Activated CD4-positive, alpha-beta T cell treated with anti-CD3 and anti-CD28 coated beads for 48 hours (primary cell): ENCODE results near the gene TAT.
"Not testable (repeated sequence)": the region's sequence is repeated elsewhere in the genome, so short reads cannot be mapped to it uniquely, and the experiment has no call there.

Experiments used
- DNase-seq: peaks from one replicate; pipeline ENCODE4 v3.0.0-alpha.2; 2020

TAT gene

DNA sequence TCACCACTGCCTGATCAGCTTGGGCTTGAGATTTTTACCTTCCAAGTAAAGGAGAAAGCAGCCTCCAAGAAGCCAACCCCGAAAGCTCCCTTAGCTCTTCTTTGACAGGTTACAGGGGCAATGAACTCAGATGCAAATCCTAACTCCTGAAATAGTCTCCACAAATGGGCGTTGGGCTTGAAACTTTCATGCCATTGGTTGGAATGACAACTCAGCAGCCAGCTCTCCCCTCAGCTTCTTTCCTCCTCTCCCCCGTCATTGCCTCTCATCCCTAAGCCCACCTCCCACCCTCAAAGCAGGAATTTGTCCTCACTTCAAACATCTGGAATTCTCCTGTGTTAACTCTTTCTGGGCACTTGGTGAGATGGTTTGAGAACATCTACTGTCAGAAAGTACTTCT is at the start of gene TAT:
TAT (minus strand) TSS at position 122 of the 400 bp plus-strand sequence. CDS start 677 bp downstream, outside the sequence.
- no peak for DNase-seq

DNA sequence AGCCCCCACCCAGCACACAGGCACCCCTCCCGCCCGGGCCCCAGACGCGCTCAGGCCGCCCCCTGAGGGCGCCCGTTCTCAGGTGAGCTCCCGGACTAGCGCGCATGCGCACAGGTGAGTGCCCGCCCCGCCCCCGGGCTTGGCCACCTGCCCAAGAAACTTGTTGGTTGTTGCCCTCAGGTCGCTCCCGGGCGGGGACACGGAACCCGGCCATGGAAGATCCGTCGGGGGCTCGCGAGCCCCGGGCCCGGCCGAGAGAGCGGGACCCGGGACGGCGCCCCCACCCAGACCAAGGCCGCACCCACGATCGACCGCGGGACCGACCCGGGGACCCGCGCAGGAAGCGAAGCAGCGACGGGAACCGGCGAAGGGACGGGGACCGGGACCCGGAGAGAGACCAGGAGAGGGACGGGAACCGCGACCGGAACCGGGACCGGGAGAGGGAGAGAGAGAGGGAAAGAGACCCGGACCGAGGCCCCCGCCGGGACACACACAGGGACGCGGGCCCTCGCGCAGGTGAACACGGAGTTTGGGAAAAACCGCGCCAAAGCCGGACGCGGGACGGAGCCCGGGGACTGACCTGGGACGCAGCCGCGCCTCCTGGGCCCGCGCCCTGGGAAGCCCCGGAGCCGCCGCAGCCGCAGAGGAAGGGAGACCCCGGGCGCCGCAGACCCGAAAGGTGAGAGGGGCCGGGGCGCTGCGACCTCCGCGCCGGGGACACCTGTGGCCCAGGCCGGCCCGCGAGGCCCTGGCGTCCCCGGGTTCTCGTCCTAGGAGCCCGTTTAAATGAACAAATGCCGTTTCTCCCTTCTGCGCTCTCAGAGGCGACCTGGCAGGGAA is 49.3 kb upstream of the TAT start, which contains the start of gene MARVELD3:
MARVELD3 (plus strand) TSS at position 167 of the 840 bp plus-strand sequence; CDS start at position 213, 46 bp downstream.
- peak; percentile 38 for DNase-seq

DNA sequence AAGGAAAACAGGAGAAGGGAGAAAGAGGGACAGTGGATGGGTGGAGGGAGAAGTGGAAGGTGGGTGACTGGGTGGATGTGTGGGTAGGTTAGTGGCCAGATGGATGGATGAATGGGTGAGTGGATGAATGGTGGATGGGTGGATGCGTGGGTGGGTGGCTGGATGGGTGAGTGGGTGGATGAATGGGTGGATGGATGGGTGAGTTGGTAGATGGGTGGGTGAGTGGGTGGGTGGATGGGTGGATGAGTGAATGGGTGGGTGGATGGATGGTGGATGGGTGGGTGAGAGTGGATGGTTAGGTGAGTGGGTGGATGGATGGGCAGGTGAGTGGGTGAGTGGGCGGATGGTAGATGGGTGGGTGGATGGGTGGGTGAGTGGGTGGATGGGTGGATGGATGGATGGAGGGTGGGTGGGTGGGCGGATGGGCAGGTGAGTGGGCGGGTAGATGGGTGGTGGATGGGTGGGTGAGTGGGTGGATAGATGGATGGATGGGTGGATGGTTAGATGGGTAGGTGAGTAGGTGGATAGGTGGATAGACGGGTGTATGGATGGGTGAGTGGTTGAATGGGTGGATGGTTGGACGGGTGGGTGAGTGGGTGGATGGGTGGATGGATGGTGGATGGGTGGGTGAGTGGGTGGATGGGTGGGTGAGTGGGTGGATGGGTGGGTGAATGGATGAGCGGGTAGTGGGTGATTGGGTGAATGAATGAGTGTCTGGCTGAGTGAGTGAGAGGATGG is 48.4 kb upstream of the TAT start:
- no peak for DNase-seq

DNA sequence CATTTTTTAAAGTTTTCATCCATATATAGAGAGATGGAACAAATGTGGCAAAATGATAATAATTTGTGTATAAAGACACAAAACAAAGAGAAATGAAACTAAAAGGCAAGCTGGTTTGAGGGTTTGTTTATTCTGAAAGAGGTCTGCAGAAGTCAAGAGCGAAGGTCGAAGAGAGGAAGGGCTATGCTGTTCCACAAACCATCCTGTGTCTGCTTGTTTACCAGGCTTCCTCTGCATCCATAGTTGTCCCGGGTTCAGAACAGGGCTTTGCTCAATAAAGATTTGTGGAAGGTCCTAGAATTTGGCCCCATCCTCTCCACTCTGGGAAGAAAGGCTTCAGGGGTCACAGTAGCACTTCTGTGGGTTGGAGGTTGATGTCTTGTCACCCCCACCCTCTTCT is 46.7 kb upstream of the TAT start:
- DNase-seq = no peak

DNA sequence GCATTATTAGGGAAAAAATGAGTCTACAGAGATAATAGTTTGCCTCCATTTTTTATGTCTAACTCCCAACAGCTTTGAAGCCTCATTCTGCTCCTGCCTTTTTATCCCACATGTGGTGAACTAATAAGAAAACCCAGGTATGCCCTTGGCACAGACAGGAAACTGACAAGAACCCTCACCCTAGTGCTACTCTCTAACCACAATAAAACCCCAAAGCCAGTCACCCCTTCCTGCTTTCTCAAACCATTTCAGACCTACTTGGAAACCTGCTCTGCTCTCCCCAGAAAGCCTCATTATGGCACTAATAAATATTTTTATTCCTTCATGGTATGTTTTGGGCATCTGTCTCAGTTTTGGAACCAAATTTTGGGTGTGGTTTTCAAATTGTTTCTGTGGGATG is 45.2 kb upstream of the TAT start:
- DNase-seq = no peak

DNA sequence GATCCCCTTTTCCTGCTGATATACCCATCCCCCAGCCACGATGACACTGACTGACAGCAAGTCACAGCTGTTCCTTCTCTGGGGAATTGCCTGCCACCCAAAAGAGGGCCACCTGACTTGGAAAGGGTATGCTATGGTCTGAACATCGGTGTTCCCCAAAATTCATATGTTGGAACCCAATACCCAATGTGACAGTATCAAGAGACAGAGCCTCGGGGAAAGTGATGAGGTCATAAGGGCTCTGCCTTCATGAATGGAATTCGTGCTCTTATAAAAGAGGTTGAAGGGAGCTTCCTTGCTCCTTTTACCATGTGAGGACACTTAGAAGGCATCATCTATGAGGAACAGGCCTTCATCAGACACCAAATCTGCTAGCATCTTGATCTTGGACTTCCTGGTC is 41.5 kb upstream of the TAT start:
- no peak for DNase-seq

DNA sequence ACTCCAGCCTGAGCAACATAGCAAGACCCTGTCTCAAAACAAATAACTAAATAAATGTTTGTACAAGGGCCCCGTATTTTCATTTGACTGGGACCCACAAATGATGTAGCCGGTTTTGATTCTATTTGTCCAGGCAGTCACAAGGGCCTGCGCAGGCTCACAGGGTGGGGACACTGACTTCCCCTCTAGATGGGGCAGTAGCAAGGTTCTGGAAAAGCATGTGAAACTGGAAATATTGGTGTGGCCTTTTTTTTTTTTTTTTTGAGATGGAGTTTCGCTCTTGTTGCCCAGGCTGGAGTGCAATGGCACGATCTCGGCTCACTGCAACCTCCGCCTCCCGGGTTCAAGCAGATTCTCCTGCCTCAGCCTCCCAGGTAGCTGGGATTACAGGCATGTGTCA is 38.1 kb upstream of the TAT start:
- not testable (repeated sequence) for DNase-seq

DNA sequence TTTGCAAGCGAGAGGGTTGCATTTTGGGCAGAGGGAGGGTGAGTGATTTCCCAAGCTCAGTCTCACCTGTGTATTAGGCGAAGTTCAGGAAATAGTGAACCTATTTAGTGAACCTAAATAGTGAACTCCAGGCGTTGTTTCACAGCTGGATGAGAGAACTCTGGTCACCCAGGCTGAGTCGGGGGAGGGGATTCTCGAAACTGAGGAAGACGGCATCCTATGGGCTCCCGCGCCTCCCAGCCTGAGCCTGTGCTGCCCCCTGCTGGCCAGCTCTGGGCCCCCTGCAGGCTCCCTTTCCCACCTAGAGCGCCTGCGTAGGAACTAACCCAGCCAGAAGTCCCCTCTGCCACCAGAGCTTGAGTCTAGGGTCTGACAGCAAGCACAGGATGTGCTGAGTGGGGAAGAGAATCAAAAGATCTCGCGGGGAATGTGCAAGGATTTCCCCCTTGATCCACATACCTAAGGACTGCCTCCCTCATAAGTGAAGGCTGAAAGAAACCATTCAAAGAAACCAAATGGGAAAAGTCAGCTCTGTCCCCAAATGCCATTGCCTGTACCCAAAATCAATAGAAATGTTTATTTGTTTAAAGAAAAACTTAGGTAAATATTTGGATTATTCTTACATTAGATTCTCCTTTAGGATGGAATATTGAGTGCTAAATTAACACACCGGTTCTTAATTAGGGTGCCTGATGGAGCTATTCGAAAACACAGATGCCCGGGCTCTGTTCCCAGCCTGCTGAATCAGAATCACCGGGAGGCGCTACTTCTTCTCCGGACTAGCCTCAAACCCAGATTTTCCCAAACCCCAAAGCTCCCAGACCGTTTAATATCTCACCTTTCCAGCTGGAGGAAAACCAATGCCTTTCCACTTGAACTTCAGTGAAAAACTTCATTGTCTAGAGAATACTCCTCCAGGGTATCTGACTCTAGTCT is 34.3 kb upstream of the TAT start:
- DNase-seq = peak; percentile 90

DNA sequence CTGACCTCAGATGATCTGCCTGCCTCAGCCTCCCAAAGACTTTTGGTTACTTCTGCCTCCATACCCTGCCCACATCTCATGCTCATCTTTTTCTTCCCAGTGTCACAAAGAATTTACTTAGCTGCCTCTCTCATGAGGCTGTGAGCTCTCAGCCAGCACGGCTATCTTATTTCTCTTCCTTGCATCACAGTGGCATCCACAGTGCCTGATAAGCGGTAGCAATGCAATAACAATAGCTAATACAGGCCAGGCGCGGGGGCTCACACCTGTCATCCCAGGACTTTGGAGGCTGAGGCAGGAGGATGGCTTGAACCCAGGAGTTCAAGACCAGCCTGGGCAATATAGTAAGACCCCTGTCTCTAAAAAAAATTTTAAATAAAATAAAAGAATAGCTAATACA is 33.6 kb upstream of the TAT start:
- DNase-seq = no peak

DNA sequence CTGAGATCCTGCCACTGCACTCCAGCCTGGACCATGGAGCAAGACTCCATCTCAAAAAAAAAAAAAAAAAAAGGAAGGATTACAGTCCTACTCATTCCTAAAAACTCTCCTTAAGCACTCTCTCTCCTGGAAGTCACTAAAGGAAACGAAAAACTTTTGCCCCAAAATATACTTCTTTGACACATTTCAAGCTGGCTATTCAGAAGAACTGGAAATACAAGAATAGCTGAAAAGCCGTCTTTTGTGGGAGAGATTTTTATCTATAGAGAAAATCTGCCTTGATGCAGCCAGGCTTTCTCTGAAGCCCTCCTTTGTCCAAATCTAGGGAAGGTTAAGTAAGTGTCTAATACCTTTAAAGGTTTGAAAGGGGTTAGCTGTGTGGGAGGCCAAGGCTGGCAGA is 32.2 kb upstream of the TAT start:
- DNase-seq = no peak

DNA sequence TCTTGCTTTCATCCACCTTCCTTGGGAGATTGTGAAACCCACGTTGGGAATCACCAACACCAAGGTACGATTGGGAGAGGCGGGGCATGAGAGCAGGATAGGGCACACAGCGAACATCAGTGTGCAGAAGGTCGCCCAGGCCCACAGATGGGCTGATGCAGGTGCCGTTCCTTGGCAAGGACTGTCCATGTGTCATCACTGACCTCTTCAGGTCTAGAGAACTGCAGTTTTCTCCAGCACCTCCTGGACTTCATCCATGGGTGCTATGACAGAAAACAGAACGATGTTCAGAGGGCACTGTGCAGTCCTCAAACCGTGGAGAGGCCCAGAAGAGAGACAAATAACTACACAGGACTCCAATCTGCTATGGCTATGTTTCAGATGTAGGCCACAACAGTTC is 23.9 kb upstream of the TAT start:
- no peak for DNase-seq

DNA sequence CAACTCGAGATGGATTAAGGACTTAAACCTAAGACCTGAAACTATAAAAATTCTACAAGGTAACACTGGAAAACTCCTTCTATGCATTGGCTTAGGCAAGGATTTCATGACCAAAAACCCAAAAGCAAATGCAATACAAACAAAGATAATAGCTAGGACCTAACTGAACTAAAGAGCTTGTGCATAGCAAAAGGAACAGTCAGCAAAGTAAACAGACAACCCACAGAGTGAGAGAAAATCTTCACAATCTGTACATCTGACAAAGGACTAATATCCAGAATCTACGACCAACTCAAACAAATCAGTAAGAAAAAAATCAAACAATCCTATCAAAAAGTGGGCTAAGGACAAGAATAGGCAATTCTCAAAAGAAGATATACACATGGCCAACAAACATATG is 21.5 kb upstream of the TAT start:
- DNase-seq = not testable (repeated sequence)

DNA sequence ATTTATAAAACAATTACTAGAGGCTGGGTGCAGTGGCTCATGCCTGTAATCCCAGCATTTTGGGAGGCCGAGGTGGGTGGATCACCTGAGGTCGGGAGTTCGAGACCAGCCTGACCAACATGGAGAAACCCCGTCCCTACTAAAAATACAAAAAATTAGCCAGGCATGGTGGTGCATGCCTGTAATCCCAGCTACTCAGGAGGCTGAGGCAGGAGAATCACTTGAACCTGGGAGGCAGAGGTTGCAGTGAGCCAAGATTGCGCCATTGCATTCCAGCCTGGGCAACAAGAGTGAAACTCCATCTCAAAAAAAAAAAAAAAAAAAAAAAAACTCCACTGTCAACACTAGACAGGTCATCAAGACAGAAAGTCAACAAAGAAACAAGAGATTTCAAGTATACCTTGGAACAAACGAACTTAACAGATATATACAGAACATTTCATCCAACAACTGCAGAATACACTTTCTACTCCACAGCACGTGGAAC is 18.5 kb upstream of the TAT start:
- DNase-seq = not testable (repeated sequence)

DNA sequence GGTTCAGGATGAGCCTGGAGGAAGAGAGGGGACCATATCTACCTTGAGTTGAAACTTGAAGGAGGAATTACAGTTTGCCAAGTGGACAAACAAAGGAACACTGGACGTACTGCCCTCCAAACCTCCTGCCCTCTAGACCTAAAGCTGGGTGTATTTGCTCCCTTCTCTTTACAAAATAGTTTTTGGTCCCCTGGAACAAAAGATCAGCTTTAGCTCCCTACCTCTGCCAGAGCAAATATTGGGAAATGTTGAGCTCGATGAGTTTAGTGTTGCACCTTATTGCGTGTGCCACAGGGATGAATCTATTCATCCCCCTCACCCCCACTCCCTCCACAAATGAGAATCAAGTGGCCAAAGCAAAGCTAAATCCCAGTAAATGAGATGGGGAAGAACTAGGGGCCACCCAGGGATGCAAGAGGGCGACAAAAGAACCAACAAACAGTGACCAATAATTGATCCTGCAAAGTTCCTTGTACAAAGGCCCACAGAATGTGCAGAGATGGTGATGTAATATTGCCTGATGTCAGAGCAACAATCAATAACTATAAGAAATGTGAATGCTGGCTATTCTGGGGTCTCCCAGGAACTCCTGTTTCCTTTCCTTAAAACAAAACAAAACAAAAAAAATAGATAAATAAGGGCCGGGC is 17.2 kb upstream of the TAT start:
- DNase-seq = no peak

DNA sequence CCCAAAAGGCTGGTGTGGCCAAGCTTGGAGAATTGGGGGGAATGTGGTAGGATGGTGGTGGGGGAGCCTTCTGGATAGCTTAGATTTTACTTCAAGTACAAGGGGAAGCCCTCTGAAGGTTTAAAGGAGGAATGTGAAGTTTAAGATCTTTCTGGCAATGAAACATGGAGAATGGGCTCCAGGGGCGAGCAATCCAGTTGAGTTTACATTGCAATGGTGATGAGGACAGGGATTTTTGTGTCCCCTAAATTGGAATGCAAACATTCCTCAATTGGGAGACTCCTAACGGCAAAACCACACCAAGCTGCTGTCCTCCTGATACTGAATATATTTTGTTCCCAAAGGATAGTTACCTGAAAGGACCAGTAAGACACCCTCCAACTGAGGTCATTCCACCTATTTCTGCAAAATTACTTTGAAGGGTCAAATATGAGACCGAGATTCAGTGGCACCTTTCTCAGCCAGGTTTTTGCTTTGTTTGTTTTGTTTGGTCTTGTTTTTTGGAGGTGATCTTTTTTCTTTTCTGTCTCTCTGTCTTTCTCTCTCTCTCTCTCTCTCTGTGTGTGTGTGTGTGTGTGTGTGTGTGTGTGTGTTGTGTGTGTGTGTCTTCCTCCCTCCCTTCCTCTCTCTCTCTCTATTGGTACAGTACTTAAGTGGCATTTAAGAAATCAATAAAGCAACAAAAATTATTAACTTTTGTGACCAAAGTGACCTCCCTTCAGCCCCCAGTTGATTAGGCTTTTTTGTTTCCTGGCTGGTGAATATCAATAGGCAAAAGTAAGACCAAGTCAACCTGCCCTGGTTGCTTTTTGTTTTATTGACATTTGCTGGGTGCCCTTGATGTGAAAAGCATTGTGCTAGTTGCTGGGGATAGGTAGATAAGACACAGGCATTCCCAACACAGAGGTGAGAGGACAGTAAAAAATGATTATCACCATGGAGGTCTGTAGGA is 16.4 kb upstream of the TAT start:
- DNase-seq = no peak

DNA sequence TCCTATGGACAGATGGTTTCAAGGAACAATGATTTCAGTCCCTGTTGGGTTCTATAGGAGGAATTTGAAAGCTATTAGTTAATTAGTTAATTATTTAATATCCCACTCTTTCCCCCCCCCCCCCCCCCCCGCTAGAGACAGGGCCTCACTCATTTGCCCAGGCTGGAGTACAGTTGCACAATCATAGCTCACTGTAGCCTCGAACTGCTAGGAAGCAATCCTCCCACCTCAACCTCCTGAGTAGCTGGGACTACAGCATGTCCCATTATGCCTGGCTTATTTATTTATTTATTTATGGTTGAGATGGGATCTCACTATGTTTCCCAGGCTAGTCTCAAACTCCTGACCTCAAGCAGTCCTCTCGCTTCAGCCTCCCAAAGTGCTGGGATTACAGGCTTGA is 15.0 kb upstream of the TAT start:
- no peak for DNase-seq

DNA sequence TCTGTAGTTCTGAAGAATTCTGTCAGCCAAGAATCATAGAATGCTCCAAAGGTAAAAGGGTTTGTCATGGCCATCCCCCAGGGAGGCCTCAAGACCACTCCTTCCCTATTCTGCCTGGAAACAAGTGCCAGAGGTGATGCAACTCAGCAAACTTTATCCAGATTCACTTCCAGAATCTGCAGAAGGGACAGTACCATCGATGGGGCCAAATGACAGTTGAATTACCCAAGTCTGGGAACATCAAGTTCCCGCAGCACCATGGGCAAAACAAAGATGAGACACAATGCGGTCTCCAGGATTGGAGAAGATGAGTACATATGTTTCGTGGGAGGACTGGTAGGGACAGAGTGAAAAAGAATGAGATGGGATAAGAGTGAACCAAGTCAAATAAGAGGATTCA is 13.7 kb upstream of the TAT start:
- no peak for DNase-seq

DNA sequence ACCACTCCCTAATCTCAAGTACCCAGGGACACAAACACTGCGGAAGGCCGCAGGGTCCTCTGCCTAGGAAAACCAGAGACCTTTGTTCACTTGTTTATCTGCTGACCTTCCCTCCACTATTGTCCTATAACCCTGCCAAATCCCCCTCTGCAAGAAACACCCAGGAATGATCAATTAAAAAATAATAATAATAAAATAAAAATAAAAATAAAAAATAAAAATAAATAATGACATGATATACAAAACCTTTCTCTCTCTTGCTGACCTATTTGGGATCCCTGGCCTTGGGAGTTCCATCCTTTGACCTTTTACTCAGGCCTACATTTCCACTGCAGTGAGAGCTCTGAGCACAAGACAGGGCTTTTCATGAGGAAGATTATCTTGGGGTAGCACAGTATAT is 13.2 kb upstream of the TAT start:
- not testable (repeated sequence) for DNase-seq

DNA sequence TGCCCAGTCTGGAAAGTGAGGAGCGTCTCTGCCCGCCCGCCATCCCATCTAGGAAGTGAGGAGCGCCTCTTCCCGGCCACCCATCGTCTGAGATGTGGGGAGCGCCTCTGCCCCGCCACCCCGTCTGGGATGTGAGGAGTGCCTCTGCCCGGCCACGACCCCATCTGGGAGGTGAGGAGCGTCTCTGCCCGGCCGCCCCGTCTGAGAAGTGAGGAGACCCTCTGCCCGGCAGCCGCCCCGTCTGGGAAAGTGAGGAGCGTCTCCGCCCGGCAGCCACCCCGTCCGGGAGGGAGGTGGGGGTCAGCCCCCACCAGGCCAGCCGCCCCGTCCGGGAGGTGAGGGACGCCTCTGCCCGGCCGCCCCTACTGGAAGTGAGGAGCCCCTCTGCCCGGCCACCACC is 12.4 kb upstream of the TAT start:
- not testable (repeated sequence) for DNase-seq

DNA sequence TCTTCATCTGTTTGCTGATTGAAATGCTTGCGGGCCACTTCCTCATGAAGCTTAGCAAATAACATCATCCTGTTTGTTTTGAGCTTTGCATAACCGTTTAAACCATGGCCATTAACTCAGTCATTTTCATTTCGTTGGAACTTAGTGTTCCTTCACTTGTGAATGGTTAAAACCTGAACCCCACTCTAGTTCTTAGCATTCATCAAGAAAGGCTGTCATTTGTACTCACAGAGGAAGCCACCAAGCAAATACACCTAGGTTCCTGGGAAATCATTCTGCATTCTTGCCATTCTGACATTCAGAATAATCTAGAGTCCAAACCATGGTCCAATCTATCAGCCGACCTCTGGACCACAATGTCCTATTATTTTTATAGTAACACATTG is 8.4 kb upstream of the TAT start:
- no peak for DNase-seq
